GM12878 (cell line): ENCODE measurements around the gene SRP14. TPM values are rescaled to one million over a fixed set of nuclear protein-coding genes. Genes with fewer than 3 reads are reported as not detected.

Experiments used
- ATF7 ChIP-seq: fragments of 450-650 bp; IDR thresholded peaks from 2 replicates; pipeline ENCODE4 v1.6.1; 2016; ENCODE audit warnings: low read depth, mild to moderate bottlenecking
- BACH1 ChIP-seq: fragments of 450-650 bp; IDR thresholded peaks from 2 replicates; pipeline ENCODE4 v1.6.1; 2017; ENCODE audit warnings: mild to moderate bottlenecking, borderline replicate concordance
- BMI1 ChIP-seq: fragments of 450-650 bp; IDR thresholded peaks from 2 replicates; pipeline ENCODE4 v1.6.1; 2016; ENCODE audit warnings: mild to moderate bottlenecking, moderate library complexity, borderline replicate concordance
- BRCA1 ChIP-seq: IDR thresholded peaks from 2 replicates; pipeline ENCODE4 v1.6.1; 2011; ENCODE audit warnings: low read depth, low read length, improper control_type of control experiment
- CBFB ChIP-seq: IDR thresholded peaks from 2 replicates; pipeline ENCODE4 v1.6.1; 2016; ENCODE audit warnings: antibody characterized with exemption, low read depth
- CREM ChIP-seq: IDR thresholded peaks from 2 replicates; pipeline ENCODE4 v1.6.1; 2014; ENCODE audit warnings: antibody characterized with exemption, low read depth
- DPF2 ChIP-seq: fragments of 450-650 bp; IDR thresholded peaks from 2 replicates; pipeline ENCODE4 v1.6.1; 2017; ENCODE audit warnings: mild to moderate bottlenecking
- ESRRA ChIP-seq: IDR thresholded peaks from 2 replicates; pipeline ENCODE4 v1.6.1; 2012; ENCODE audit warnings: mild to moderate bottlenecking, low read length, improper control_type of control experiment
- ETV6 ChIP-seq, 2 experiments: fragments of 450-650 bp in 1 of 2; IDR thresholded peaks in 1 of 2; conservative IDR thresholded peaks in 1 of 2; 2 replicates each; pipeline ENCODE4 v1.6.1; 2014; ENCODE audit warnings: antibody characterized with exemption in 1 of 2, borderline replicate concordance in 1 of 2, low read depth in 1 of 2, mild to moderate bottlenecking in 1 of 2, moderate library complexity in 1 of 2
- MXI1 ChIP-seq: fragments of 150-350 bp; IDR thresholded peaks from 2 replicates; pipeline ENCODE4 v1.6.1; 2011; ENCODE audit warnings: low read depth, mild to moderate bottlenecking, inconsistent platforms, low read length, improper control_type of control experiment
- POLR2A ChIP-seq: IDR thresholded peaks from 2 replicates; pipeline ENCODE4 v1.6.1; 2011; ENCODE audit warnings: low read depth, mild to moderate bottlenecking, low read length
- POU2F2 ChIP-seq: IDR thresholded peaks from 3 replicates; pipeline ENCODE4 v1.6.1; 2011; ENCODE audit warnings: low read depth, mild to moderate bottlenecking, low read length, borderline replicate concordance
- RAD21 ChIP-seq: IDR thresholded peaks from 2 replicates; pipeline ENCODE4 v1.6.1; 2011; ENCODE audit warnings: mild to moderate bottlenecking, low read depth, low read length, moderate library complexity; ENCODE audit not compliant: insufficient read depth
- RELA ChIP-seq: fragments of 450-650 bp; IDR thresholded peaks from 2 replicates; pipeline ENCODE4 v1.8.0; 2014; ENCODE audit warnings: borderline replicate concordance; ENCODE audit not compliant: partially characterized antibody
- SIN3A ChIP-seq: IDR thresholded peaks from 2 replicates; pipeline ENCODE4 v1.6.1; 2012; ENCODE audit warnings: low read depth, low read length, improper control_type of control experiment
- SMARCA5 ChIP-seq: fragments of 450-650 bp; IDR thresholded peaks from 2 replicates; pipeline ENCODE4 v1.6.1; 2017; ENCODE audit warnings: mild to moderate bottlenecking
- SMC3 ChIP-seq: IDR thresholded peaks from 2 replicates; pipeline ENCODE4 v1.6.1; 2011; ENCODE audit warnings: low read length, improper control_type of control experiment, borderline replicate concordance
- SREBF1 ChIP-seq: IDR thresholded peaks from 2 replicates; pipeline ENCODE4 v1.6.1; 2012; ENCODE audit warnings: mild to moderate bottlenecking, low read length
- STAT1 ChIP-seq: fragments of 450-650 bp; conservative IDR thresholded peaks from 2 replicates; pipeline ENCODE4 v1.6.1; 2014; ENCODE audit warnings: antibody characterized with exemption, mild to moderate bottlenecking
- YBX1 ChIP-seq: fragments of 450-650 bp; IDR thresholded peaks from 2 replicates; pipeline ENCODE4 v1.6.1; 2016; ENCODE audit warnings: antibody characterized with exemption
- polyA plus RNA-seq, 11 experiments: library from polyadenylated mRNA; depleted of rRNA in 4 of 11; unstranded in 6 of 11; stranded (reverse) in 5 of 11; fragments of >200 nt; fragmentation: Nextera tagmentation in 4 of 11; fragmentation: Illumina TruSeq in 1 of 11; extraction: Ambion mirVana in 4 of 11; extraction: Trizol in 1 of 11; gene quantifications; 1 replicate in 1 of 11; 2 replicates in 10 of 11; pipeline versions ENCODE4 v1.2.1 to v1.2.3, GENCODE V29; 2011 to 2016; ENCODE audit warnings: inconsistent platforms in 2 of 11, missing spikeins in 2 of 11, low read depth in 1 of 11
- total RNA-seq, 4 experiments: library from RNA; depleted of rRNA in 3 of 4; stranded (reverse); fragments of >200 nt in 3 of 4; fragmentation: Illumina TruSeq in 1 of 4; extraction: Trizol in 1 of 4; gene quantifications; 2 replicates each; pipeline versions ENCODE4 v1.2.1 to v1.2.3, GENCODE V29; 2013 to 2021
- TF ChIP-seq, protein P1 (sequence below): IDR thresholded peaks from 2 replicates; pipeline ENCODE4 v1.6.1; 2012; ENCODE audit warnings: low read depth, low read length, improper control_type of control experiment
- TF ChIP-seq, protein P2 (sequence below): fragments of 450-650 bp; IDR thresholded peaks from 2 replicates; pipeline ENCODE4 v1.6.1; 2016; ENCODE audit warnings: mild to moderate bottlenecking
- TF ChIP-seq, protein P3 (sequence below): IDR thresholded peaks from 2 replicates; pipeline ENCODE4 v1.6.1; 2011; ENCODE audit warnings: low read depth, mild to moderate bottlenecking, low read length, moderate library complexity, borderline replicate concordance; ENCODE audit errors: extremely low read depth
- TF ChIP-seq, protein P4 (sequence below): fragments of 150-350 bp; IDR thresholded peaks from 2 replicates; pipeline ENCODE4 v1.6.1; 2014; ENCODE audit warnings: mild to moderate bottlenecking, low read depth, low read length
- TF ChIP-seq, protein P5 (sequence below), 3 experiments: IDR thresholded peaks in 2 of 3; conservative IDR thresholded peaks in 1 of 3; 2 replicates each; pipeline ENCODE4 v1.5.1; 2011; ENCODE audit warnings: low read depth in 3 of 3, low read length in 3 of 3, mild to moderate bottlenecking in 3 of 3, control low read depth in 2 of 3, moderate library complexity in 2 of 3, inconsistent platforms in 1 of 3, mixed read lengths in 1 of 3; ENCODE audit not compliant: control insufficient read depth in 2 of 3, insufficient read depth in 1 of 3; ENCODE audit errors: extremely low read depth in 1 of 3

Gene SRP14
- total and polyA plus RNA-seq, 10 of the 15 experiments (the other 5 are each of a cell fraction or from before 2014, with no cell fraction given) = 141 to 1,182 (median 493) TPM

DNA sequence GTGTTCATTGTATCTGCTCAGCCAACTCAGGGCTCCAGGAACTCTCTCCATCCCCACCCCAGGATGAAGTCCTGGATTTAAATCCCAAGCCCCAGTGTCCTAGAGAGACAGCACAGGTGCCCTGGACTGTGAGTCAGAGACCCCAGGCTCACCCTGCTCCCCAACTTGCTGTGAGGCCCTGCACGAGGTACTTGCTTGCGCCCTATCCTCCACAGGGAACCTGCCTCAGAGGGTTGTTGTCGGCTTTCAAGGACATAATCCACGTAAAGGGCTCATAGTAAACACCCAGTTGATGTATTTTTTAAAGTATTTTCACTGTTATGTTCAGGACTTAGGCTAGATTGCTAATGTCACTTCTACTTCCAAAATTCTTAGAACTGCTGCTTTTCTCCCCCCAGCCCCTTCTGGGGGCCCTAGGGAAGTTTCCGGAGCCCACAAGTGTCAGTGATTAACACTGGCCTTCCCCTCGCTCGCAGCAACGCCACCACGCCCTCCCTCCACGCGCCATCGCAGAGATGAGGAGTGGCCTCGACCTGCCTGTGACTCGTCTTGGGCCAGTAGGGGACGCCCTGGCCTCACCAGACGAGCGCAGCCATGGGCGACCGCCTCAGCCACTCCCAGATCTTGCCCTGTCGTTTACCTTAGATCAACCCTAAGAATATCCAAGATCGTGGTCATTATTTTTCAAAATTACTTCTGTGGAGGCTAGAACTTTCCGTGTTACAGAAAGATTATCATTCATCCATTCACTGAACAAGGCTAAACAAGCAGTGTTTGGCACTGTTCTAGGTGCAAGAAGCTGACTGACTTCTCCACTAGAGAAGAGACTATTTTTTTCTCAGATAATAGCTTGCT, 6.0 kb upstream of the SRP14 start (continued):
- TF ChIP-seq, protein P1, sequence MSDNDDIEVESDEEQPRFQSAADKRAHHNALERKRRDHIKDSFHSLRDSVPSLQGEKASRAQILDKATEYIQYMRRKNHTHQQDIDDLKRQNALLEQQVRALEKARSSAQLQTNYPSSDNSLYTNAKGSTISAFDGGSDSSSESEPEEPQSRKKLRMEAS = peak; percentile 73; the same call in 1 of the 2 replicates
- no peak for TF ChIP-seq SREBF1
- TF ChIP-seq ATF7 = peak; percentile 37; the same call in 1 of the 2 replicates
- TF ChIP-seq, protein P2, sequence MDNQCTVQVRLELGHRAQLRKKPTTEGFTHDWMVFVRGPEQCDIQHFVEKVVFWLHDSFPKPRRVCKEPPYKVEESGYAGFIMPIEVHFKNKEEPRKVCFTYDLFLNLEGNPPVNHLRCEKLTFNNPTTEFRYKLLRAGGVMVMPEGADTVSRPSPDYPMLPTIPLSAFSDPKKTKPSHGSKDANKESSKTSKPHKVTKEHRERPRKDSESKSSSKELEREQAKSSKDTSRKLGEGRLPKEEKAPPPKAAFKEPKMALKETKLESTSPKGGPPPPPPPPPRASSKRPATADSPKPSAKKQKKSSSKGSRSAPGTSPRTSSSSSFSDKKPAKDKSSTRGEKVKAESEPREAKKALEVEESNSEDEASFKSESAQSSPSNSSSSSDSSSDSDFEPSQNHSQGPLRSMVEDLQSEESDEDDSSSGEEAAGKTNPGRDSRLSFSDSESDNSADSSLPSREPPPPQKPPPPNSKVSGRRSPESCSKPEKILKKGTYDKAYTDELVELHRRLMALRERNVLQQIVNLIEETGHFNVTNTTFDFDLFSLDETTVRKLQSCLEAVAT = no peak
- peak; percentile 87; the same call in 1 of the 2 replicates for TF ChIP-seq SMARCA5
- TF ChIP-seq MXI1 = peak; percentile 95
- 0 out of 4 replicates have a peak, but pooled peaks of 1 of the 2 experiments have one; percentile 15 for TF ChIP-seq ETV6 (conservative IDR thresholded peaks at IDR 0.05 in 1 of 2, IDR thresholded peaks at IDR 0.05 in 1 of 2; ENCODE audit: borderline replicate concordance in 1 of 2, low read depth in 1 of 2)
- TF ChIP-seq, protein P3, sequence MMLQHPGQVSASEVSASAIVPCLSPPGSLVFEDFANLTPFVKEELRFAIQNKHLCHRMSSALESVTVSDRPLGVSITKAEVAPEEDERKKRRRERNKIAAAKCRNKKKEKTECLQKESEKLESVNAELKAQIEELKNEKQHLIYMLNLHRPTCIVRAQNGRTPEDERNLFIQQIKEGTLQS = no peak
- peak; percentile 68 for TF ChIP-seq SIN3A
- no peak for TF ChIP-seq BMI1
- TF ChIP-seq YBX1 = no peak
- TF ChIP-seq POLR2A = no peak
- peak; percentile 77 for TF ChIP-seq BACH1
- TF ChIP-seq POU2F2 = peak; percentile 66; the same call in 1 of the 3 replicates
- TF ChIP-seq, protein P4, sequence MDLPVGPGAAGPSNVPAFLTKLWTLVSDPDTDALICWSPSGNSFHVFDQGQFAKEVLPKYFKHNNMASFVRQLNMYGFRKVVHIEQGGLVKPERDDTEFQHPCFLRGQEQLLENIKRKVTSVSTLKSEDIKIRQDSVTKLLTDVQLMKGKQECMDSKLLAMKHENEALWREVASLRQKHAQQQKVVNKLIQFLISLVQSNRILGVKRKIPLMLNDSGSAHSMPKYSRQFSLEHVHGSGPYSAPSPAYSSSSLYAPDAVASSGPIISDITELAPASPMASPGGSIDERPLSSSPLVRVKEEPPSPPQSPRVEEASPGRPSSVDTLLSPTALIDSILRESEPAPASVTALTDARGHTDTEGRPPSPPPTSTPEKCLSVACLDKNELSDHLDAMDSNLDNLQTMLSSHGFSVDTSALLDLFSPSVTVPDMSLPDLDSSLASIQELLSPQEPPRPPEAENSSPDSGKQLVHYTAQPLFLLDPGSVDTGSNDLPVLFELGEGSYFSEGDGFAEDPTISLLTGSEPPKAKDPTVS = 0 out of 2 replicates have a peak, but pooled peaks have one; percentile 42
- TF ChIP-seq STAT1 = 0 out of 2 replicates have a peak, but pooled peaks have one; percentile 30
- TF ChIP-seq RELA = peak; percentile 72
- TF ChIP-seq DPF2 = peak; percentile 50; the same call in 1 of the 2 replicates
- peak; percentile 93 for TF ChIP-seq RAD21
- 0 out of 2 replicates have a peak, but pooled peaks have one; percentile 2 for TF ChIP-seq ESRRA
- no peak for TF ChIP-seq BRCA1
- peak; percentile 67 for TF ChIP-seq CREM
- TF ChIP-seq, protein P5, sequence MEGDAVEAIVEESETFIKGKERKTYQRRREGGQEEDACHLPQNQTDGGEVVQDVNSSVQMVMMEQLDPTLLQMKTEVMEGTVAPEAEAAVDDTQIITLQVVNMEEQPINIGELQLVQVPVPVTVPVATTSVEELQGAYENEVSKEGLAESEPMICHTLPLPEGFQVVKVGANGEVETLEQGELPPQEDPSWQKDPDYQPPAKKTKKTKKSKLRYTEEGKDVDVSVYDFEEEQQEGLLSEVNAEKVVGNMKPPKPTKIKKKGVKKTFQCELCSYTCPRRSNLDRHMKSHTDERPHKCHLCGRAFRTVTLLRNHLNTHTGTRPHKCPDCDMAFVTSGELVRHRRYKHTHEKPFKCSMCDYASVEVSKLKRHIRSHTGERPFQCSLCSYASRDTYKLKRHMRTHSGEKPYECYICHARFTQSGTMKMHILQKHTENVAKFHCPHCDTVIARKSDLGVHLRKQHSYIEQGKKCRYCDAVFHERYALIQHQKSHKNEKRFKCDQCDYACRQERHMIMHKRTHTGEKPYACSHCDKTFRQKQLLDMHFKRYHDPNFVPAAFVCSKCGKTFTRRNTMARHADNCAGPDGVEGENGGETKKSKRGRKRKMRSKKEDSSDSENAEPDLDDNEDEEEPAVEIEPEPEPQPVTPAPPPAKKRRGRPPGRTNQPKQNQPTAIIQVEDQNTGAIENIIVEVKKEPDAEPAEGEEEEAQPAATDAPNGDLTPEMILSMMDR (IDR thresholded peaks at IDR 0.05 in 2 of 3, conservative IDR thresholded peaks at IDR 0.05 in 1 of 3; ENCODE audit: control insufficient read depth in 2 of 3, extremely low read depth in 1 of 3, insufficient read depth in 1 of 3, low read depth in 3 of 3, low read length in 3 of 3) = peak; percentile 97 to 100 (median 98); a peak in 5 of 6 replicates
- peak; percentile 94 for TF ChIP-seq SMC3
- 0 out of 2 replicates have a peak, but pooled peaks have one; percentile 13 for TF ChIP-seq CBFB
